ENCODE measurements around the gene ABHD3. TPM values are rescaled to one million over a fixed set of nuclear protein-coding genes. Genes with fewer than 3 reads are reported as not detected.

Gene ABHD3
- total and polyA plus RNA-seq, 9 donors, result 4.8 to 14.3 (median 11.2) TPM

DNA sequence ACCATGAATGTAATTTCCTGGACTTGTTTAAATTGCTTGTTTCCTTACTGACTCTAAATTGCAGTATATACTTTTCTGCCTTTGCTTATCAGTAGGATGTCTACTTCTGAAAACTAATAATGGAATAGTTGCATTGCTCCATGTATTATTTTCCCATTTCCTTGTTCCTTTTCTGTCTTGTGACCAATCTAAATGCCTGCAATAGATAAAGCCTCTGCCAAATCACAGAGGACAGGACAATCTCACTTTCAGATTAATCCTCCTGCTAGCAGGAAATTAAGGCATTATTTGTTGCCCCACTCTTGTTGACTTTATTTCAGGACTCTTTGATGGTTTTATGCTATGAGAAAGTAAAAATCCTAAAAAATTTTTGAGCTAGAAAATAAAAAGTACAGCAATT is 99.4 kb downstream of the ABHD3 start:
- TF ChIP-seq EP300 (IDR thresholded peaks at IDR 0.05) (no peak), CTCF (IDR thresholded peaks at IDR 0.05) (no peak), POLR2A (IDR thresholded peaks at IDR 0.05) (no peak)
- peak overlapping the region in 1 of 2 donors; percentile 12 for H3K27ac ChIP-seq
- H3K4me1 ChIP-seq (ENCODE audit: insufficient read depth), result no peaks in the 10 kb centered on the region
- no peaks in the 10 kb centered on the region for H3K9me3 ChIP-seq
- no peak overlapping the region for H3K4me3 ChIP-seq
- intact Hi-C loops (cut with DNase I), result loop anchor here in 1 of 4 donors (10.0 kb wide), 1 partner anchor 220 kb away; no protein-coding TSS in a partner anchor
- H3K27me3 ChIP-seq, result no peaks in the 10 kb centered on the region
- no peaks in the 10 kb centered on the region for H3K36me3 ChIP-seq
- no peak for DNase-seq

DNA sequence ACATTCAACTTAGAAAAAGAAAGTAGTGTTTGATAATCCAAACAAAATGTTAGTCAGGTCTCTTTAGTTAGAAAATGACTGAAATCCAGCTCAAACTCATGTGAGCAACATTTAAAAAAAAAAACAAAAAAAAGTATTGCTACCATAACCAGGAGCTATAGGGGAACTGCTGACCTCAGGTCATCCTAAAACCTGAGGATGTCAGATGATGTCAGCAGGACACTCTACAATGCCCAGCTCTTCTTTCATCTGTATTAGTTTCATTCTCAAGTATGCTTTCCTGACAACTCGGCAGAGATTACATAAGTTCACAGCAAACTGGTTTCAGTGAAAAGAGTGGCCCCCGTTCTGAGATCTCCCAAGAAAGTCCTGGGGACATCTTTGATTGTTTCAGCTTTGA is 99.9 kb downstream of the ABHD3 start:
- WGBS, 3 donors, result 29 to 63% (median 31%) methylated on average over 2 of the region's 2 CpGs
- H3K36me3 ChIP-seq, result no peaks in the 10 kb centered on the region
- no peak for TF ChIP-seq POLR2A (IDR thresholded peaks at IDR 0.05)
- no peak for TF ChIP-seq CTCF (IDR thresholded peaks at IDR 0.05)
- no peak for TF ChIP-seq EP300 (IDR thresholded peaks at IDR 0.05)
- H3K4me1 ChIP-seq (ENCODE audit: insufficient read depth), result no peaks in the 10 kb centered on the region
- intact Hi-C loops (cut with DNase I), result loop anchor here in 2 of 4 donors (5.0 to 10.0 kb wide), 3 partner anchors 138 to 362 kb away; partner anchors contain the start of genes GREB1L (in 1 of the 2) and MIB1 (in 1 of the 2)
- no peaks in the 10 kb centered on the region for H3K27me3 ChIP-seq
- H3K27ac ChIP-seq, result no peak overlapping the region
- DNase-seq, result no peak
- no peak overlapping the region for H3K4me3 ChIP-seq
- no peaks in the 10 kb centered on the region for H3K9me3 ChIP-seq

- 85 to 94% (median 90%) methylated on average over 5 of the region's 5 CpGs for WGBS, 3 donors
- intact Hi-C loops (cut with DNase I), result loop anchor here in 2 of 4 donors (5.0 to 10.0 kb wide), 3 partner anchors 140 to 360 kb away; partner anchors contain the start of genes GREB1L (in 1 of the 2) and MIB1 (in 1 of the 2)
Measured at GRCh38 chr18:21602299-21602587, 102.3 kb downstream of the ABHD3 start.

More at GRCh38 chr18:21602299-21602587, 102.3 kb downstream of the ABHD3 start:
- Histone ChIP-seq H3K27ac (no peak overlapping the region), H3K27me3 (no peaks in the 10 kb centered on the region), H3K4me3 (no peak overlapping the region), H3K4me1 (ENCODE audit: insufficient read depth) (peaks cover 3% of the 10 kb centered on the region), H3K9me3 (no peaks in the 10 kb centered on the region), H3K36me3 (no peaks in the 10 kb centered on the region)
- DNase-seq, result no peak
- no peak for TF ChIP-seq POLR2A (IDR thresholded peaks at IDR 0.05)

MicroRNAs within 50 kb of the gene (microRNA counts, 767-probe panel; counts per million panel counts)
- microRNA hsa-miR-320c, result 530 counts per million, percentile 78 among the panel's probes with 10 or more counts

Small RNA genes lying within 50 kb of the gene (microRNA-seq; reads per million reads assigned to microRNA genes)
- 0.38 to 2.5 (median 1.6) reads per million in 3 donors for gene MIR320C1

Small RNA genes lying within 50 kb of the gene (small RNA-seq; reads per million reads assigned to genes)
- gene MIR320C1, result not detected
- not detected for gene RF00019
- gene RF01241, result not detected

Other genes starting within 250 kb of the ABHD3 start
- gene ESCO1, start 104.1 kb downstream of the ABHD3 start, total RNA-seq, result 10 to 100 TPM; 10.9 to 21.3 (median 16.9) TPM
- gene ESCO1, start 104.1 kb downstream of the ABHD3 start, polyA plus RNA-seq, result 10 to 100 TPM in 1 of 2 donors, 1 to 10 TPM in 1; 8.1 to 12.2 TPM
- gene SNRPD1, start 92.5 kb downstream of the ABHD3 start, total RNA-seq, result 10 to 100 TPM in 5 of 7 donors, 1 to 10 TPM in 2; 3.9 to 52.0 (median 37.3) TPM
- 10 to 100 TPM; 15.6 to 64.4 TPM for gene SNRPD1, start 92.5 kb downstream of the ABHD3 start, polyA plus RNA-seq
- 10 to 100 TPM; 30.9 to 54.8 (median 44.9) TPM for gene MIB1, start 36.0 kb upstream of the ABHD3 start, total RNA-seq
- gene MIB1, start 36.0 kb upstream of the ABHD3 start, polyA plus RNA-seq, result 10 to 100 TPM; 10.3 to 13.4 TPM